HG03342 (cell line): ENCODE results near the gene FOLR2.

Experiments used
- ATAC-seq: cut with Tn5 transposase; IDR thresholded peaks from one replicate; pipeline ENCODE4 v1.9.1; 2021; ENCODE audit warnings: mild to moderate bottlenecking, moderate library complexity; ENCODE audit not compliant: unreplicated experiment

Gene FOLR2

GRCh38 chr11:72239849-72240460 is 23.4 kb downstream of the FOLR2 start:
- no peak for ATAC-seq

GRCh38 chr11:72240461-72241290 is 24.1 kb downstream of the FOLR2 start:
- no peak for ATAC-seq

- no peak for ATAC-seq
These were observed 24.7 kb downstream of the FOLR2 start for GRCh38 chr11:72241291-72241781.

GRCh38 chr11:72242141-72242540 is 25.5 kb downstream of the FOLR2 start:
- ATAC-seq: no peak

GRCh38 chr11:72243173-72244059 is 26.8 kb downstream of the FOLR2 start:
- ATAC-seq: no peak

- no peak for ATAC-seq
These were observed 27.4 kb downstream of the FOLR2 start, which contains the start of gene PHOX2A for GRCh38 chr11:72244060-72244360. Gene PHOX2A (minus strand): TSS chr11:72244176. CDS start chr11:72244004, 172 bp downstream.

GRCh38 chr11:72244361-72245262 is 28.0 kb downstream of the FOLR2 start:
- ATAC-seq: no peak

- no peak for ATAC-seq
These were observed 28.7 kb downstream of the FOLR2 start for GRCh38 chr11:72245263-72245816.

GRCh38 chr11:72247584-72247983 is 31.0 kb downstream of the FOLR2 start:
- ATAC-seq: no peak

- no peak for ATAC-seq
These were observed 33.4 kb downstream of the FOLR2 start for GRCh38 chr11:72249961-72250360.

GRCh38 chr11:72250661-72251464 is 34.3 kb downstream of the FOLR2 start:
- ATAC-seq: no peak

GRCh38 chr11:72251614-72252013 is 35.0 kb downstream of the FOLR2 start:
- no peak for ATAC-seq

- no peak for ATAC-seq
These were observed 36.8 kb downstream of the FOLR2 start for GRCh38 chr11:72253392-72253791.

- ATAC-seq: no peak
These were observed 37.9 kb downstream of the FOLR2 start for GRCh38 chr11:72254299-72254993.

- no peak for ATAC-seq
These were observed 41.0 kb downstream of the FOLR2 start for GRCh38 chr11:72257570-72257969.

- no peak for ATAC-seq
These were observed 42.9 kb downstream of the FOLR2 start for GRCh38 chr11:72259490-72259889.

GRCh38 chr11:72260574-72260973 is 44.0 kb downstream of the FOLR2 start:
- no peak for ATAC-seq

- ATAC-seq: no peak
These were observed 46.8 kb downstream of the FOLR2 start for GRCh38 chr11:72263361-72263760.

- no peak for ATAC-seq
These were observed 49.4 kb downstream of the FOLR2 start for GRCh38 chr11:72265951-72266350.
